Activated CD8-positive, alpha-beta memory T cell treated with anti-CD3 and anti-CD28 coated beads, Interleukin-2, amount 50 U/mL, for 24 hours (primary cell): Measurements from ENCODE around the gene SPATA31E1.
"Not testable (repeated sequence)": the region's sequence is repeated elsewhere in the genome, so short reads cannot be mapped to it uniquely, and the experiment has no call there.

Experiments used
- DNase-seq: peaks from one replicate; pipeline ENCODE4 v3.0.0-alpha.2; 2020; ENCODE audit errors: extremely low read depth

Gene SPATA31E1

DNA sequence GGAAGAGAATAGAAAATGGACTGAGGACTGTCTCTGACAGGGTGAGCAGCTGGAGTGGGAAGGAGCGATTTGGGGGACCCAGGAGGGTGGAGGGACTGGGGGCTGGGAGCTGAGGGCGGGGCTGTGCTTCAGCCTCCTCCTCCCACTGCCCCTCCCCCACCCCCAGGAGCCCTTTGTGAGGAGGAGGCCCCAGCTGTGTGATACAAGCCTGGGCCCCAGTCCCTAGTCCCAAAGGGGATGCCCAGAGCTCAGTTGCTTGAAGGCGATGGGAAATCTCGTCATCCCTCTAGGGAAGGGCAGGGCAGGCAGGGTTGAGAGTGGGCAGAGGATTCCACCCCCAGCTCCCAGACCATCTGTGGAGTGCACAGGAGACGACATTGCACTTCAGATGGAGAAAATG, at the start of gene SPATA31E1:
SPATA31E1 (plus strand) TSS at position 251 of the 400 bp plus-strand sequence; CDS start at position 266, 15 bp downstream.
- no peak for DNase-seq

DNA sequence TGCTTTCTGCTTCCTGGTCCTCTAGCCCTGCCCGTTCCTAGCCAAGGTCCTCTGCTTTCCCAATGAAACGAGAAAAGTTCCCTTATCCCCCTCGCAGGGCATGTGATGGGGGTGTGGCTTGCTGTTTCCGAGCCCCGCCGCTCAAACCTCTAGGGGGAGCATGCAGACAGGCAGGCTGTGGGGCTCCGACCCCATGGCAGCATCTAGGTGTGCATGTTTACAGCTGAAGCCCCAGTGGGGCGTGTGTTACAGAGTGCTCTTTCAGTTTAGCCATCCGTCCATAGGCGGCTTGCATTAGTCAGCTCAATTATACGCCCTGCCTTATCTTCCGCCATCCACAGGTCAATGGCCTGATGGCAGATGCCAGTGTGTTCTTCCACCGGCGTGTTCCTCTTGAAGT, 48.3 kb upstream of the SPATA31E1 start:
- DNase-seq = no peak

DNA sequence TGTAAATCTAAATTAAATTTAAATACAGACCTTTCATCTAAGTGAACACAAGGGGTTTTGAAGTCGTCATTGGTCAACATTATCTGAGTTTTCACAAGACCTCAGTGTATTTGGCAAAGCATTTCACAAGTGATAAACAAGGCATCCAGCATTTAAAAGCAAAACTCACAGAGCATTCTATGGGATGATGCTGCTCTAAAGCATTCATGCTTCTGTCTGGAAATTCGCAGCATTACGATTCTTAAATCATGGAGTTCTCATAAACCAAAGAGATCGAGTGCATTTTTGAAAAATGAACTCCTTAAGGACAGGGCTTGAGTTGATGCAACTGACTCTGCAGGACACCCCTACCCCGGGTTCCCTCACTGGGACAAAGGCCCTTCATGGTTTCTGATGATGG, 46.1 kb upstream of the SPATA31E1 start:
- DNase-seq = no peak

GRCh38 chr9:87836951-87837705, 45.5 kb upstream of the SPATA31E1 start:
- DNase-seq = no peak

DNA sequence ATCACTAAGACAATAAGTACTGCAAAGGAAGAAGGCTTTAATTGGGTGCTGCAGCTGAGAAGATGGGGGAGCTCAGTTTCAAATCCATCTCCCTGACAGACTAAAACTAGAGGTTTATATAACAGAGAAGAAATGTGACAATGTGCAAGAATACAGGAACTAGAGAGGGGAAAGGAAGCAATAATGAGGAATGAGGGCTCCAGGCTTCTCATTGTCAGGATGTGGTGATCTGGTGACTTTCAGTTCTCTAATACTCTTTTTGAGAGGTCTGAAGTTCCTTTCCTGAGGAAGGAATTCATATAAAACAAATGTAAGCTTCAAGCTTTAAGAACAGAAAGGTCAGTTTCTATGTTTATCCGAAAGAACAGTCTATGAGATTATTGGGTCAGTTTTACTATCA, 42.5 kb upstream of the SPATA31E1 start:
- DNase-seq = no peak

- DNase-seq = no peak
These were observed 39.6 kb upstream of the SPATA31E1 start for GRCh38 chr9:87842878-87843585.

DNA sequence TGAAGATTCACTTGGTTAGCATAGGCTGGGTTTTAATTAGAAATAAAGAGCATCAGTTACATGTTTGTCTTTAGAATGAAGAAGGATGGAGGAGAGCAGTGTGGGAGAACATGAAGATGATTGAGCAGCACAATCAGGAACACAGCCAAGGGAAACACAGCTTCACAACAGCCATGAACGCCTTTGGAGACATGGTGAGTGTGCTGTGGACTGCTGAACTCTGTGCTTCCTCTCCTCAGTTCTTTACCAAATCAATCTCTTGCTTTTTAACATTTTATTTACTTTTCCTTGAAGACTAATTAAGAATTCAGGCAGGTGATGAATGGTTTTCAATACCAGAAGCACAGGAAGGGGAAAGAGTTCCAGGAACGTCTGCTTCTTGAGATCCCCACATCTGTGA, 38.2 kb upstream of the SPATA31E1 start:
- no peak for DNase-seq

DNA sequence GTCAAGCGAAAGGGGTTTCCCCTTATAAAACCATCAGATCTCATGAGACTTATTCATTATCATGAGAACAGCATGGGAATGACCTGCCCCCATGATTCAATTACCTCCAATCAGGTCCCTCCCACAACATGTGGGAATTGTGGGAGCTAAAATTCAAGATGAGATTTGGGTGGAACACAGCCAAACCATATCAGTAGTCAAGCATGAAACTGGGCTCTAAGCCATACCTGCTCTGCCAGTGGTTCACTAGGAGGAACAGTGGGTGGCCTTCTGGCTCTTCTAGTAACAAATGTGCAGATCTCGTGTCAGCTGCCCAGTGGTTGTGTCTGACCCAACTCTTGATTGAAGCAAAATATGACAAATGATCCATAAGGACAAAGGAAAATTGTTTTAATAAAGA, 34.9 kb upstream of the SPATA31E1 start:
- DNase-seq = not testable (repeated sequence)

- no peak for DNase-seq
These were observed 33.4 kb upstream of the SPATA31E1 start for GRCh38 chr9:87849144-87849758.

- DNase-seq = no peak
These were observed 32.3 kb upstream of the SPATA31E1 start for GRCh38 chr9:87850391-87850790.

GRCh38 chr9:87851186-87851585, 31.5 kb upstream of the SPATA31E1 start:
- DNase-seq = not testable (repeated sequence)

DNA sequence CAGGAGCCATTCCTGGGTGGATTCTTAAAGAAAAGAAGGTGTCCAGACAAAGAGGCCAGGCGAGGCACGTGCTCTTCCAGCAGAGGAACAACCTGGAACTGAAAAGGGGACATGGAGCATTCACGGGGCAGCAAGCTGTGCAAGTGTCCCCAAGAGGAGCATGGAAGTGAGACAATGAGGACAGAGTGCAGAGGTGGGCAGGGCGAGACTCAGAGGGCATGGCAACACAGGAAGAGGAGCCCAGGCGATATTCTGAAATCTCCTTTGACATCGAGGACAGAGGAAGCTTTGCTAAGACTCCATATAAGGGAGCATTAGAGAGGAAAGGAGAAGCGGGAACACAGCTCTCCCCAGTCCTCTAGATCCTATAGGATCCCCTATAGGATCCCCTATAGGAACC, 29.4 kb upstream of the SPATA31E1 start:
- no peak for DNase-seq

- no peak for DNase-seq
These were observed 28.6 kb upstream of the SPATA31E1 start for GRCh38 chr9:87853876-87854579.

DNA sequence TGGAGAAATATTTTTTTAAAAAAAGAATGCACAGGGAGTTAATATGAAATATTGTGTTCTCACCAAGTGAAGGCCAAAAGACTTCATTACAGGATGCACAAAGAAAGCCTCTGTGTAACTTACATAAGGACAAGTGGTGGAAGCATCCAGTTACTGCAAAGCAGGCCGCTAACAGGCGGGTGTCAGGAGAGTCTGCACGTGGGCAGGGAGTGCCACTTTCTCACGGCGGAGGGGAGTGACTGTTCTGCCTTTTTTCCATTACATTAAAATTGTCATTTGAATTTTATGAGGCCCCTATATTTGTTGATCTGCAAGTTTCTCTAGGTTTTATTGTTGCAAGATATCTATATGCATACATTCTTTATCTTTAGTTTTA, 28.1 kb upstream of the SPATA31E1 start:
- DNase-seq = no peak

- DNase-seq = no peak
These were observed 27.6 kb upstream of the SPATA31E1 start for GRCh38 chr9:87855061-87855460.

- no peak for DNase-seq
These were observed 25.3 kb upstream of the SPATA31E1 start for GRCh38 chr9:87857141-87857947.

GRCh38 chr9:87857948-87858335, 24.7 kb upstream of the SPATA31E1 start:
- DNase-seq = no peak

- DNase-seq = no peak
These were observed 23.5 kb upstream of the SPATA31E1 start for GRCh38 chr9:87859137-87859536.

DNA sequence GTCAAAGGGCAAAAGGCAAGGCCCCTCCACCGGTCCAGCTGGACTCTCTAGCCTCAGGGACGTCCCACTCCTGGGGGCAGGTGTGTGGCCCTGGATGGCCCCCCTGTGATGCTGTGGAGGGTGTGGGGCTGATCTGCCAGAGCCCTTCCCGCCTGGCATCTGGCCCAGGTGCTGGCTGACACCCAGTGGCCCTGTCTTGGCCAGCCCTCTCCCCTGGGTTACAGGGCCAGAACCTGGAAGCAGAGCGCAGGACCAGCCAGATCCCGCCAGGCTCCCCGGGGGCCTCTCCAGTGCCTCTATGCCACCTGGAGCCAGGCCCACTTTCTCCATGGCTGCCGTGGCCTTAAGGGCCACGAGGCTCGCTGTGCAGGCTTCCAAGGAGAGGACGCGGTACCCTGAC, 22.9 kb upstream of the SPATA31E1 start:
- no peak for DNase-seq

DNA sequence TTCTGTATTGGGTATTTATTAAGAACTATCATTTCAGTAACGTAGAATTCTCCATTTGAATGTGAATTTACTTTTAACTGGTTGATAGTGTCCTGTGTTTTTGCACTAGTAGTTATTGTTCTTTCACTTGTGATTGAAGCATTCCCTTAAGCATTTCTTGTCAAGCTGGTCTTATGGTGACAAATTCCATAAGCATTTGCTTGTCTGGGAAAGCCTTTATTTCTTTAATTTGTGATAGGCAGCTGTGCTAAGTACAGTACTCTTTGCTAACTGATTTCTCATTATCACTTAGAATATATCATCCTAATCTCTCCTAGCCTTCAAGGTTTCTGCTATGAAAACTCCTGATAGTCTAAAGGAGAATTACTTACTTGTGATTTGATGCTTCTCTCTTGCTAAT, 21.3 kb upstream of the SPATA31E1 start:
- no peak for DNase-seq

DNA sequence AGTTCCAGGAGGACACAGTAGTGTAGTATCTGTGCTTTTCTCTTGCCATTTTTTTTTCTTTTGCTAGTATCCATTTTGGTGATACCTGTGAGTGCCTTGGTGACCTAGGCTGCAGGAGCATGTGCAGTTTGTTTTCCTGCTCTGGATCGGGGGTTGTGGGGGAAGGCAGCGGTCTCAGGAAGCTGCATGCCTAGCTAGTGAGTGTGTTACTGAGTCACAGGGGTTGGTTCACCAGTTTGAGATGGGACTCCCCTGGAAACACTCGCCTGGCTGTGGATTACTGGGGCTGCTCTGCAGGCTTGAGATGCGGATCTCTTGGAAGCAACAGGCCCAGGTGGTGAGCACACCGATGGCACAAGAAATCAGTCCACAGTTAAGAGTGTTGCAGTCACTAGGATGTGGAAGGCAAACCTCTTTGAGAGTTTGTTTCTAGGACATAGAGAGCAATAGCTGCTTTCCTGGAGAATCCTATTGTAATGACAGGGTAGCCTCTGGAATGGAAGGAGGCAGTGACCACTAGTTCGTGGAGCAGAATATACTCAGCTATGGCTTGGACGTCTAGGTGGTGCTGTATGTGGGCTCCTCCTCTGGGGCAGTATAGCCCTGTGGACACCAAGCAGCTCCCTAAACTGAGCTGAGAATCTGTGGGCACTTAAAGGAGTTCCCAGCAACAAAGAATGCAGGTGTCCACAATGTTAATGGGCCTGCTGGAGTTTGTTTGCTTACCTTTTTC, 20.0 kb upstream of the SPATA31E1 start:
- DNase-seq = no peak
